ENCODE measurements around the gene NDUFC2.
"Not testable (repeated sequence)": the region's sequence is repeated elsewhere in the genome, so short reads cannot be mapped to it uniquely, and the experiment has no call there.

NDUFC2 gene

DNA sequence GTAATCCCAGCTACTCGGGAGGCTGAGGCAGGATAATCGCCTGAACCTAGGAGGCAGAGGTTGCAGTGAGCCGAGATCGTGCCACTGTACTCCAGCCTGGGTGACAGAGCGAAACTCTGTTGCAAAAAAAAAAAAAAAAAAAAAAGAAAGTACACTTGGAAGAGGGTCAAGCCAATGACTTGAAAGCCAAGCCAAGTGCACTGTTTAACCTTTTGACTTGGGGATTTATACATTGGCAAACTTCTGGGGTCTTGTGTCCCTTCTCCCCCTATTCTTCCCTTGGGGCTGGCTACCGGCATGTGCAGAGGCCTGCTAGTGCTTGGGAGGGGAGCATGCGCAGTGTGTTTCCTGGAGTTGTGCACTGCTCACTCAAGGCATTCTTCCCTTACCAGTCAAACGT, 30.3 kb downstream of the NDUFC2 start:
- DNase-seq, result no peak
- Mint-ChIP-seq H3K4me3 (no peak overlapping the region), H3K36me3 (ENCODE audit: low read depth) (no peaks in the 10 kb centered on the region), H3K27me3 (no peaks in the 10 kb centered on the region), H3K9me3 (no peaks in the 10 kb centered on the region), H3K27ac (no peak overlapping the region), H3K4me1 (ENCODE audit: low read depth) (peaks cover 12% of the 10 kb centered on the region)

DNA sequence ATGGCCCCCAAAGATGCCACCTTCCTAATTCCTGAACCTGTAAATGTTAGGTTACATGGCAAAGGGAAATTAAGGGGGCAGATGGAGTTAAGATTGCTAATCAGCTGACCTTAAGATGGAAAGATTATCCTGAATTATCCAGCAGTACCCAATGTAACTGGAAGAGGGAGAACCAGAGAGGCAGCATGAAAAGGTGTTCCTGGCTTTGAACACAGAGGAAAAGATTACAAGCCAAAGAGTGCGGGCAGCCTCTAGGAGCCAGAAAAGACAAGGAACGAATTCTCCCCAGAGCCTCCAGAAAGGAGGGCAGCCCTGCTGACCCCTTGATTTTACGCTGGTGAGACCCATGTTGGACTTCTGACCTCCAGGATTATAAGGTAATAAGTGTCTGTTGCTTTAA, 31.1 kb downstream of the NDUFC2 start:
- H3K36me3 Mint-ChIP-seq (ENCODE audit: low read depth), result no peaks in the 10 kb centered on the region
- H3K9me3 Mint-ChIP-seq, result no peaks in the 10 kb centered on the region

DNA sequence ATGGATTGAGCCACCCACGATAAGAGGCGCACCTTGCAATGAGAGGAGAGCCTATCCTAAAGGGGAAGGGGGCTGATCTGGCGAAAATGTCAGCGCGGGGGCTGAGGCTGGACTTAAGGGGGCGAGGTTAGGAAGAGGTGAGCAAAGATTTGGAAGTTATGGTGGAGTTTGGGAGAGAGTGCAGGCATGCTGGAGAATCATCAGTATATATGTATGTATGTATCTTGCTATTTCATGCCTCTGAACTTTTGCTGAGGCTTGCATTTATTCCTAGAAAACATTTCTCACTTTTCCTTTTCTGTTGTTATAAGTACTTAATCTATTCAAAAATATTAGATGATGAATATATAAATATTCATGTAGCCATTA, 33.2 kb downstream of the NDUFC2 start:
- Mint-ChIP-seq H3K27me3 (peaks cover 4% of the 10 kb centered on the region), H3K9me3 (no peaks in the 10 kb centered on the region), H3K4me3 (no peak overlapping the region), H3K36me3 (ENCODE audit: low read depth) (no peaks in the 10 kb centered on the region), H3K4me1 (ENCODE audit: low read depth) (peaks cover 14% of the 10 kb centered on the region), H3K27ac (no peak overlapping the region)
- DNase-seq, result no peak

More for the DNA sequence above, 31.1 kb downstream of the NDUFC2 start:
- H3K27me3 Mint-ChIP-seq, result no peaks in the 10 kb centered on the region
- peaks cover 12% of the 10 kb centered on the region for H3K4me1 Mint-ChIP-seq (ENCODE audit: low read depth)
- no peak for DNase-seq
- no peak overlapping the region for H3K4me3 Mint-ChIP-seq
- H3K27ac Mint-ChIP-seq, result no peak overlapping the region

DNA sequence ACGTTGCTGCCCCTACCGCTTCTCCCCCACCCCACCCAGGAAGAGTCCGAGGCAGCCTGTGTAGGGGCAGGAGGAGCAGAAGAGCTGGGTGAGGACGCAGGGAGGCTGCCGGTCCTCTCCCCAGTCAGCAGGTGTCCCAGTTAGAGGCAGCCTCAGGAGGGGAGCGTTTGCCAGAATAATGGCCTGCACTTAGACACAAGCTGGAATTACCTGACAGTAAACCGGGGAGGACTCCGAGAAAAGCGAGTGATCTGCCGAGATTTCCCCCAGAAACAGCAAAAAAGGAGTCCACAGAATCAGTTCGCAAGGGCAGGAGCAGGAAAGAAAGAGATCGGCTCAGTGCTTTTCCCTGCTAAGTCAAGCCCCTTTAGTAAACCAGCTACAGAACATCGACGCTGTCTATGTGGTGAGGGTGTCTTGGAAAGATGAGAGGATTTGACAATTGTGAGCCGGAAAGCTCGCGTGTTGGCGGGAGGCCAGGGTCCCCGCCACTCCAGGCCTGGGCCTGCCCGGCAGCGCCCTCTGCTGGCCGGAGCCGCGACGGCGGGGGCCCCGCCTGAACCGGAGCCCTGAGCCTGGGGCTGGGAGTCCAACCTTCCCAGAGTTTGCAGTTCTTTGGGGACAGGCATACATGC, 33.7 kb downstream of the NDUFC2 start:
- Mint-ChIP-seq H3K4me1 (ENCODE audit: low read depth) (peaks cover 14% of the 10 kb centered on the region), H3K27ac (no peak overlapping the region), H3K36me3 (ENCODE audit: low read depth) (no peaks in the 10 kb centered on the region), H3K9me3 (no peaks in the 10 kb centered on the region), H3K27me3 (peaks cover 4% of the 10 kb centered on the region), H3K4me3 (peak overlapping the region; percentile 42)
- peak; percentile 88 for DNase-seq

DNA sequence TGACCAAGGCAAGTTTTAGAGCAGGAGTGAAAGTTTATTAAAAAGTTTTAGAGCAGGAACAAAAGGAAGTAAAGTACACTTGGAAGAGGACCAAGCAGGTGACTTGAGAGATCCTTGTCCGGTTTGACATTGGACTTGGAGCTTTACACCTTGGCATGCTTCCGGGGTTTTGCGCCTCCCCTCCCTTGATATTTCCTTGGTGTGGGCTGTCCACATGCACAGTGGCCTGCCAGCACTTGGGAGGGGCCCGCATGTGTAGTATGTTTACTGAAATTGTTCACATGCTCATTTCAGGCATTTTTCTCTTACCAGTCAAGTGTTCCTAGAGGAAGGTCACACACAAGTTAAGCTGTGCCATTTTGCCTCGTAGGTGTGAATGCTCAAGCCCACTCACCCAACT, 35.0 kb downstream of the NDUFC2 start:
- H3K36me3 Mint-ChIP-seq (ENCODE audit: low read depth), result no peaks in the 10 kb centered on the region
- H3K9me3 Mint-ChIP-seq, result no peaks in the 10 kb centered on the region
- no peak for DNase-seq
- H3K4me1 Mint-ChIP-seq (ENCODE audit: low read depth), result peaks cover 24% of the 10 kb centered on the region
- peaks cover 4% of the 10 kb centered on the region for H3K27me3 Mint-ChIP-seq
- no peak overlapping the region for H3K4me3 Mint-ChIP-seq
- no peak overlapping the region for H3K27ac Mint-ChIP-seq

DNA sequence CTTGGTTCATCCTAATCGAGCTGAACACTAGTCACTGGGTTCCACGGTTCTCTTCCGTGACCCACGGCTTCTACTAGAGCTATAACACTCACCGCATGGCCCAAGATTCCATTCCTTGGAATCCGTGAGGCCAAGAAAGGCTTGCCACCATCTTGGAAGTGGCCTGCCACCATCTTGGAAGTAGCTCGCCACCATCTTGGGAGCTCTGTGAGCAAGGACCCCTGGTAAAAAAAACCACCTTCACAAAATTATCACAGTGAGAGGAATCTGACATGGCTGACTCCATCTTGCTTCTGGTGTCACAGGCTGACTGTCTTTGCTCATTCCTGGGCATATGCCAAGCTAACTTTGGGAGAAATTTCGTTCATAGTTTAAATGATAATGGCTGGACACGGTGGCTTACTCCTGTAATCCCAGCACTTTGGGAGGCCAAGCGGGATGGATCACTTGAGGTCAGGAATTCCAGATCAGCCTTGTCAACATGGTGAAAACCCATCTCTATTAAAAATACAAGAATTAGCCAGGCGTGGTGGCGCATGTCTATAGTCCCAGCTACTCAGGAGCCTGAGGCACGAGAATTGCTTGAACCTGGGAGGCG, 37.7 kb downstream of the NDUFC2 start:
- peaks cover 27% of the 10 kb centered on the region for H3K4me1 Mint-ChIP-seq (ENCODE audit: low read depth)
- DNase-seq, result no peak
- no peaks in the 10 kb centered on the region for H3K9me3 Mint-ChIP-seq
- peaks cover 4% of the 10 kb centered on the region for H3K27me3 Mint-ChIP-seq
- H3K4me3 Mint-ChIP-seq, result no peak overlapping the region
- peak overlapping the region; percentile 22 for H3K27ac Mint-ChIP-seq
- no peaks in the 10 kb centered on the region for H3K36me3 Mint-ChIP-seq (ENCODE audit: low read depth)

DNA sequence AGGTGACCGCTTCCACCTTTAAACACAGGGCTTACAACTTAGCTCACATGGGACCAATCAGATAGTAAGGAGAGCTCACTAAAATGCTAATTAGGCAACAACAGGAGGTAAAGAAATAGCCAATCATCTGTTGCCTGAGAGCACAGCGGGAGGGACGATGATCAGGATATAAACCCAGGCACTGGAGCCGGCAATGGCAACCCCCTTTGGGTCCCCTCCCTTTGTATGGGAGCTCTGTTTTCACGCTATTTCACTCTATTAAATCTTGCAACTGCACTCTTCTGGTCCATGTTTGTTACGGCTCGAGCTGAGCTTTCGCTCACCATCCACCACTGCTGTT, 38.3 kb downstream of the NDUFC2 start:
- not testable (repeated sequence) for H3K4me3 Mint-ChIP-seq; DNase-seq; H3K27me3 Mint-ChIP-seq; H3K9me3 Mint-ChIP-seq; H3K36me3 Mint-ChIP-seq (ENCODE audit: low read depth)
- peaks cover 25% of the 10 kb centered on the region for H3K4me1 Mint-ChIP-seq (ENCODE audit: low read depth)
- H3K27ac Mint-ChIP-seq, result peak overlapping the region; percentile 22

DNA sequence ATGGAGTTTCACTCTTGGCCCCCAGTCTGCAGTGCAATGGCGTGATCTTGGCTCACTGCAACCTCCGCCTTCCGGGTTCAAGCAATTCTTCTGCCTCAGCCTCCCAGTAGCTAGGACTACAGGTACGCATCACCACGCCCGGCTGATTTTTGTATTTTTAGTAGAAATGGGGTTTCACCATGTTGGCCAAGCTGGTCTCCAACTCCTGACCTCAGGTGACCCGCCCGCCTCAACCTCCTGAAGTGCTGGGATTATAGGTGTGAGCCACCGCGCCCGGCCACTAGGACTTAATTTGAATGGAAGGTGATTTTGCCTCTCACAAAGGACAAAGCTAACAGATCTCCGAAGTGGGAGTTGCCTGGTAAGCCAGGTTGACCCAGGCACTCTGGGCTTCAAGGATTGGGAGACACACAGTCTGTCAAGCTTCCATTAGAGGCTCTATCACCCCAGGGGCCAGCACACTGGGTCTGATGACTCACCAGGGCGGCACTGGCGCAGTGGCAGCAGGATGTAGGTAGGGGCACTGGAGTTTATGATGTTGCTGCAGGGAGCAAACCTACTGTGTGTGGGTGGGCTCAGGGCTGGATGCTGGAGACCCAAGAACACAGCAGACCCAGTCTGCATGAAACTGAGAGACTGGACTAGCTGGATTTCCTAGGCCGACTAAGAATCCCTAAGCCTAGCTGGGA, 38.8 kb downstream of the NDUFC2 start:
- Mint-ChIP-seq H3K27me3 (peaks cover 4% of the 10 kb centered on the region), H3K9me3 (no peaks in the 10 kb centered on the region), H3K4me1 (ENCODE audit: low read depth) (peaks cover 19% of the 10 kb centered on the region), H3K27ac (peak overlapping the region; percentile 27), H3K36me3 (ENCODE audit: low read depth) (no peaks in the 10 kb centered on the region), H3K4me3 (no peak overlapping the region)
- no peak for DNase-seq

DNA sequence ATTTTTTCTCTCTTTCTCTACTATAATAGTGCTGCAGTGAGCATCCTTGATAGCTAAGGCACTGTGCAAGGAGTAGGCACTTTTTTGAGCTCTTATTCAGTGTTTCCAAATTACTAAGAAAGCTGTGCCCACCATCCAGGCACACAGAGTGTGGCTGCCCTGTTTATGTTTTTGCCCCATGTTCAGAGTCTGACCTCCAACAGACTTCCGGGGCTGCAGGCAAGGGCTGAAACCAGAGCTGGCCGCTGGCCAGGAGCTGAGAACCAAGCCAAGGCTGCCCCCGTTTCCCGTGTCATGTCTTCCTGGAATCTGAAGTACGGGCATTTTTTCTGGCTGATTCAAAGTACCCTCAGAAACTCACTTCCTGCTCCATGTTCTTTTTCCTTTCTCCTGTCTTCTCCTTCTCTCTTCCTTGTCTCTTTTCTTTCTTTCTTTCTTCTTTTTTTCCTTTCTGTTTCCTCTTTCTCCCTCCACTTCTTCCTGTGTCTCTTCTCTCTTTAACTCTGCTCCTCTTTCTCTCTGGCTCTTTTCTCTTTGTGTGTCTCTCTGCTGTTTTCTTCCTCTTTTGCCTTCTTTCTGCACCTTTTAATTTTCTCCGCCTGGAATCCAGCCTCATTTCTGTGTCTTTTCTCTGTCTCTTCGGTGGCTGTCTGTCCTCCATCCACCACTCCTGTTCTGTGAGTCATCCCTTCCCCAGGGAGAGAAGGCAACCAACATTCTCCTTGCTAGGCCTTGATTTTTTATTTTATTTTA, 39.6 kb downstream of the NDUFC2 start:
- H3K27ac Mint-ChIP-seq, result peak overlapping the region; percentile 95
- H3K36me3 Mint-ChIP-seq (ENCODE audit: low read depth), result no peaks in the 10 kb centered on the region
- peak; percentile 54 for DNase-seq
- H3K4me1 Mint-ChIP-seq (ENCODE audit: low read depth), result peaks cover 15% of the 10 kb centered on the region
- H3K9me3 Mint-ChIP-seq, result no peaks in the 10 kb centered on the region
- H3K4me3 Mint-ChIP-seq, result peak overlapping the region; percentile 58
- H3K27me3 Mint-ChIP-seq, result peaks cover 4% of the 10 kb centered on the region

DNA sequence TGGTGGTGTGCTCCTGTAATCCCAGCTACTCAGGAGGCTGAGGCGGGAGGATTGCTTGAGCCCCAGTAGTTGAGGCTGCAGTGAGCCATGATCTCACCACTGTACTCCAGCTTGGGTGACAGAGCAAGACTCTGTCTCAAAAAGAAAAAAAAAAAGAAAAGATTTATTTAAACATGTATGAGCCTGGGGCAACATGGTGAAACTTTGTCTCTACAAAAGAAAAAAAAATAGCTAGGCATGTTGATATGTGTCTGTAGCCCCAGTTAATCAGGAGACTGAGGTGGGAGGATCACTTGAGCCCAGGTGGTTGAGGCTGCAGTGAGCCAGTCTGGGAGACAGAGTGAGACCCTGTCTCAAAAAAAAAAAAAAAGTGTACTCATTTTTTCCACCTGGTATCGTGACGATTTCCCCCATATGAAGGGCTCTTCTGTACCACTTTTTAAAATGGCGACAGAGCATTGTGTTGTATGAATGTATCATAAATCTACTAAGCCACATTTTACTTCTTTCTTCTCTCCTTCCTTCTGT, 40.2 kb downstream of the NDUFC2 start:
- Mint-ChIP-seq H3K9me3 (no peaks in the 10 kb centered on the region), H3K27ac (peak overlapping the region; percentile 95), H3K4me1 (ENCODE audit: low read depth) (peaks cover 15% of the 10 kb centered on the region), H3K27me3 (peaks cover 4% of the 10 kb centered on the region), H3K4me3 (peak overlapping the region; percentile 58), H3K36me3 (ENCODE audit: low read depth) (no peaks in the 10 kb centered on the region)
- DNase-seq, result no peak

DNA sequence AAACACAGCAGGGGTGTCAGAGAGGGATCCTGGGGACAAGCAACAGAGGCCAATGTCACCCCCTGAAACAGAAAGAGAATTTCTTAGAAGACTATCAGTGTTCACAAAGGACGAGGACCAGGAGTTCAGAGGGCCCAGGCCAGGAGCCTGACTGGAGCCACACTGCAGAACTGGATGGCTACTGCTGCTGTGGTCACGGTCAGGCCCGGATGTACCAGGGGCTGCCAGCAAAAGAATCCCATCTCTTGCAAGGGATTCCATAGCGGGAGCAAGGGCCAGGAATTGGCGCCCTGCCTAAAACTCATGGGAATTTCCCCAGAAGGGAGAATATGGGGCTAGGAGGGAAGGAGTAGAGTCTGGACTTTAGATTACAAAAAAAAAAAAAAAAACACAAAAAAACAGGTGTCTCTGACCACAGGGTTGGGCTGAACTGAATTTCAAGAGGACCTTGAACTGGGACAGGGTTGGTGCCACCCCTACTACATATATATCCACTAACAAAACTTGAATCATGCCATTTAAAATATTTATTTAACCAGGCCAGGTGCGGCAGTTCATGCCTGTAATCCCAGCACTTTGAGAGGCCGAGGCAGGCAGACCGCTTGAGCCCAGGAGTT, 40.9 kb downstream of the NDUFC2 start:
- Mint-ChIP-seq H3K4me3 (no peak overlapping the region), H3K27me3 (peaks cover 4% of the 10 kb centered on the region), H3K27ac (no peak overlapping the region), H3K4me1 (ENCODE audit: low read depth) (peaks cover 15% of the 10 kb centered on the region), H3K36me3 (ENCODE audit: low read depth) (no peaks in the 10 kb centered on the region), H3K9me3 (no peaks in the 10 kb centered on the region)
- no peak for DNase-seq

DNA sequence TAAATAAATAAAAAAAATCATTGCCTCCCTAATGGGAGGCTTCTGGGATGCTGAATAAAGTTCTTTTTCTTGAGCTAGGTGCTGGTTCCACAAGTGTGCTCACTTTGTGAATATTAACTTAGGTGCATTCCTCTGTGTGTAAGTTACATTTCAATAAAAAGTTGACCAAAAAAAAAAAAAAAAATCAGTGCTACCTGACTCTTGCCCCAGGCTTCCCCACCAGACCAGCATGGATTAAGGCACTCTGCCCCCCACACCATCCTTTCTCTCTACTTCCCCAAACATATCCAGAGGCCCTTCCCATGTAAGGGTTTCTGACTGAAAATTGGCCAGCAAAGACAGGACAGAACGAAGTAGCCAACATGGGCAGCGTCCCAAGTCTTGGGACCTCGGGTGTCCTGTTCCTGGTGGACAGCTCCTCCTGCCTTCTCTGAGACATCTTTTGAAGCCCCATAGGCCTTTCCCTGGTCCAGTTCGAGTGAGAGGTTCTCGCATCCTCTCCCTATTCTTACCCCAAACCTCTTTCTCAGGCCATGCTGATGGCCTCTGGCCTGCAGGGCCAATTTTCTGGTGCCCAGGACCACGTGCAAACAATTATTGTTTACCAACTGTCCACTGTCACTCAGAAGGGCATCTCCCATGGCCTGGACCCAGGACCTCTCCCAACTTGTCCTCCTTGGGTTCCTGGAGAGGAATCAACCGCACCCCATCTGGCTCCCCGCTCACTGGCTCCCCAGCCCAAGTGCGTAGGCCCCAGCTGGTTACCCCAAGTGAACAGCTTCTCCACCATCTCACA, 41.6 kb downstream of the NDUFC2 start:
- Mint-ChIP-seq H3K36me3 (ENCODE audit: low read depth) (no peaks in the 10 kb centered on the region), H3K9me3 (no peaks in the 10 kb centered on the region), H3K4me3 (no peak overlapping the region), H3K4me1 (ENCODE audit: low read depth) (peaks cover 15% of the 10 kb centered on the region), H3K27me3 (no peaks in the 10 kb centered on the region), H3K27ac (no peak overlapping the region)
- no peak for DNase-seq

DNA sequence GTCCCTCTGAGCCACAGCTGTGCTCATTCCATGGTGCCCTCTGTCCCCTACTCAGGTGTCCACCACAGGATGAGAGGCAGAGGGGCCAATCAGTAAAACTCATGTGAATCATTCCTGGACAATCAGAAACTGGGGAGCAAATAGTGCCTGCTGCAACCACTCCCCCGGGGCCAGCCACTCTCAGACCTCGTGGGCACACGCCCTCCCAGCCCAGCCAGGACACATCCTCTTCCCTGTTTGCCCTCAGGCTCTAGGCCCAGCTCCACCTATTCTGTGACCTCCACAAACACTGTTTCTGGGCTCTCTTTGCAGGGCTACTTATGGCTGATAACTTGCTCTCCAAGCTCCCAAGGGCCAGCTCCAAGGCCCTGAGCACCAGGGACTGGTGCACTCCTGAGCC, 42.6 kb downstream of the NDUFC2 start:
- DNase-seq, result no peak
- H3K9me3 Mint-ChIP-seq, result no peaks in the 10 kb centered on the region
- H3K4me3 Mint-ChIP-seq, result no peak overlapping the region
- H3K36me3 Mint-ChIP-seq (ENCODE audit: low read depth), result no peaks in the 10 kb centered on the region
- H3K4me1 Mint-ChIP-seq (ENCODE audit: low read depth), result peaks cover 15% of the 10 kb centered on the region
- no peak overlapping the region for H3K27ac Mint-ChIP-seq
- no peaks in the 10 kb centered on the region for H3K27me3 Mint-ChIP-seq

DNA sequence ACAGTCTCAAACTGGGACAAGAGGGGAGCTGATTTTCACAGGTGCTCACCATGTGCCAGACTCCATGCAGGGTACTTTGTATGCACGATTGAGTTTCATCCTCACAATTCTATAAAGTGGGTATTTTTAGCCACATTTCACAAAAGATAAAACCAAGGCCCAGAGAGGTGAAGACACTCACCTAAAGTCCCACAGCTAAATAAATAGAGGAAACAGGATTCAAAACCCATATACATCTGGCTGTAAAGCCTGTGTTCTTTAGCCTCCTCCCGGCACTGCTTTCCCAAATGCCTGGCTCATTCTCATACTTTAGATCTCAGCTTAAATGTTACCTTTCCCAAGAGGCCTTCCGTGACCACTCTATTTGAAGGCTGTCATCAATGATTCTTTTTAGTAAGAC, 43.3 kb downstream of the NDUFC2 start:
- H3K36me3 Mint-ChIP-seq (ENCODE audit: low read depth), result no peaks in the 10 kb centered on the region
- H3K27ac Mint-ChIP-seq, result no peak overlapping the region
- H3K9me3 Mint-ChIP-seq, result no peaks in the 10 kb centered on the region
- H3K4me3 Mint-ChIP-seq, result no peak overlapping the region
- no peaks in the 10 kb centered on the region for H3K27me3 Mint-ChIP-seq
- no peak for DNase-seq
- H3K4me1 Mint-ChIP-seq (ENCODE audit: low read depth), result peaks cover 13% of the 10 kb centered on the region
